ENCODE measurements around the gene TMEM131.
"Not testable (repeated sequence)": the region's sequence is repeated elsewhere in the genome, so short reads cannot be mapped to it uniquely, and the experiment has no call there.

Gene TMEM131

GRCh38 chr2:97950329-97951154, 45.2 kb downstream of the TMEM131 start:
- no peak for DNase-seq

GRCh38 chr2:97948926-97949325, 46.8 kb downstream of the TMEM131 start:
- no peak for DNase-seq

GRCh38 chr2:97945791-97946190, 50.0 kb downstream of the TMEM131 start:
- DNase-seq = no peak

- no peak for DNase-seq
Measured at GRCh38 chr2:97936881-97937280, 58.9 kb downstream of the TMEM131 start.

- DNase-seq = no peak
Measured at GRCh38 chr2:97936199-97936598, 59.5 kb downstream of the TMEM131 start.

- DNase-seq = no peak
Measured at GRCh38 chr2:97935719-97936161, 60.0 kb downstream of the TMEM131 start.

- no peak for DNase-seq
Measured at GRCh38 chr2:97932975-97933662, 62.6 kb downstream of the TMEM131 start.

- no peak for DNase-seq
Measured at GRCh38 chr2:97931858-97932225, 63.9 kb downstream of the TMEM131 start.

- DNase-seq = no peak
Measured at GRCh38 chr2:97931118-97931857, 64.5 kb downstream of the TMEM131 start.

- no peak for DNase-seq
Measured at GRCh38 chr2:97928591-97928990, 67.2 kb downstream of the TMEM131 start.

- no peak for DNase-seq
Measured at GRCh38 chr2:97926946-97927345, 68.8 kb downstream of the TMEM131 start.

- DNase-seq = no peak
Measured at GRCh38 chr2:97924194-97924593, 71.6 kb downstream of the TMEM131 start.

GRCh38 chr2:97919858-97920257, 75.9 kb downstream of the TMEM131 start:
- DNase-seq = no peak

- DNase-seq = no peak
Measured at GRCh38 chr2:97918818-97919217, 76.9 kb downstream of the TMEM131 start.

- DNase-seq = not testable (repeated sequence)
Measured at GRCh38 chr2:97917668-97918067, 78.1 kb downstream of the TMEM131 start.

- no peak for DNase-seq
Measured at GRCh38 chr2:97914691-97915213, 81.0 kb downstream of the TMEM131 start.

- DNase-seq = no peak
Measured at GRCh38 chr2:97913846-97914245, 81.9 kb downstream of the TMEM131 start.

- no peak for DNase-seq
Measured at GRCh38 chr2:97911922-97912575, 83.7 kb downstream of the TMEM131 start.

- DNase-seq = no peak
Measured at GRCh38 chr2:97911206-97911921, 84.4 kb downstream of the TMEM131 start.

GRCh38 chr2:97910403-97911205, 85.1 kb downstream of the TMEM131 start:
- DNase-seq = no peak

- no peak for DNase-seq
Measured at GRCh38 chr2:97908208-97908676, 87.5 kb downstream of the TMEM131 start.

Data from central memory CD4-positive, alpha-beta T cell (primary cell).